Loucy (cell line): Measurements from ENCODE around the gene PCYT1A.

Experiments
- CTCF ChIP-seq: fragments of 200-600 bp; sonication (generic); conservative IDR thresholded peaks from 2 replicates; pipeline ENCODE4 v1.5.1; 2014; ENCODE audit warnings: mild to moderate bottlenecking, antibody characterized with exemption, low read length
- EZH2phosphoT487 ChIP-seq: fragments of 200-600 bp; IDR thresholded peaks from 2 replicates; pipeline ENCODE4 v1.6.1; 2018; ENCODE audit warnings: antibody characterized with exemption, mild to moderate bottlenecking, moderate library complexity, borderline replicate concordance

- TF ChIP-seq CTCF: no peak
- TF ChIP-seq EZH2phosphoT487: no peak
Observed at GRCh38 chr3:196314597-196314996, 27.1 kb upstream of the PCYT1A start.
